Fibroblast of lung (primary cell): ENCODE results near the gene TMEM198. TPM values are rescaled to one million over a fixed set of nuclear protein-coding genes. Genes with fewer than 3 reads are reported as not detected.

ENCODE experiments used
- DNase-seq, 2 donors: peaks; one replicate each; pipeline versions ENCODE4 v3.0.0 to v3.0.0-alpha.2; 2010; ENCODE audit warnings: low read depth in 2 of 2
- H2AFZ ChIP-seq: 2 replicates; pipeline ENCODE4 v1.5.1; 2012; ENCODE audit warnings: low read length, control low read depth, inconsistent platforms
- H3K27ac ChIP-seq: 2 replicates; pipeline ENCODE4 v1.5.1; 2011; ENCODE audit warnings: low read length, control low read depth; ENCODE audit not compliant: insufficient read depth
- H3K27me3 ChIP-seq: 2 replicates; pipeline ENCODE4 v1.5.1; 2011; ENCODE audit warnings: mild to moderate bottlenecking, low read length; ENCODE audit not compliant: control insufficient read depth, insufficient read depth
- H3K36me3 ChIP-seq: 2 replicates; pipeline ENCODE4 v1.5.1; 2011; ENCODE audit warnings: low read length; ENCODE audit not compliant: control insufficient read depth, insufficient read depth
- H3K4me1 ChIP-seq: 2 replicates; pipeline ENCODE4 v1.5.1; 2011; ENCODE audit warnings: low read length; ENCODE audit not compliant: control insufficient read depth, insufficient read depth; ENCODE audit errors: extremely low read depth
- H3K4me2 ChIP-seq: 2 replicates; pipeline ENCODE4 v1.5.1; 2011; ENCODE audit warnings: low read length, control low read depth; ENCODE audit not compliant: insufficient read depth; ENCODE audit errors: extremely low read depth
- H3K4me3 ChIP-seq, 4 experiments: fragments of 200-600 bp in 1 of 4; sonication (generic) in 1 of 4; replicated peaks in 1 of 4; 2 replicates each; pipeline ENCODE4 v1.5.1; 2011 to 2016; ENCODE audit warnings: low read length in 4 of 4, low read depth in 3 of 4, mild to moderate bottlenecking in 3 of 4, control low read depth in 2 of 4, inconsistent platforms in 1 of 4, mixed read lengths in 1 of 4; ENCODE audit not compliant: insufficient read depth in 1 of 4; ENCODE audit errors: control extremely low read depth in 1 of 4
- H3K79me2 ChIP-seq: 2 replicates; pipeline ENCODE4 v1.5.1; 2012; ENCODE audit warnings: mild to moderate bottlenecking, low read length, inconsistent platforms; ENCODE audit not compliant: control insufficient read depth, insufficient read depth
- H3K9ac ChIP-seq: 2 replicates; pipeline ENCODE4 v1.5.1; 2011; ENCODE audit warnings: mild to moderate bottlenecking, low read length, control low read depth; ENCODE audit not compliant: insufficient read depth
- H3K9me3 ChIP-seq: 2 replicates; pipeline ENCODE4 v1.5.1; 2012; ENCODE audit warnings: low read depth, low read length; ENCODE audit not compliant: control insufficient read depth, insufficient read depth
- H4K20me1 ChIP-seq: 2 replicates; pipeline ENCODE4 v1.5.1; 2011; ENCODE audit warnings: low read length; ENCODE audit not compliant: control insufficient read depth, insufficient read depth; ENCODE audit errors: extremely low read depth
- EZH2 ChIP-seq: IDR thresholded peaks from 2 replicates; pipeline ENCODE4 v1.5.1; 2012; ENCODE audit warnings: low read length, control low read depth, mild to moderate bottlenecking; ENCODE audit errors: missing control alignments
- polyA plus RNA-seq, 2 donors: library from polyadenylated mRNA; depleted of rRNA in 1 of 2; stranded (reverse) in 1 of 2; unstranded in 1 of 2; fragments of >200 nt; gene quantifications; 2 replicates each; pipeline ENCODE4 v1.2.1, GENCODE V29; 2011 to 2012; ENCODE audit warnings: missing spikeins in 1 of 2
- total RNA-seq: library from RNA; depleted of rRNA; stranded (reverse); fragments of >200 nt; gene quantifications from 2 replicates; pipeline ENCODE4 v1.2.1, GENCODE V29; 2014
- TF ChIP-seq, protein P1 (sequence below), 2 donors: IDR thresholded peaks in 1 of 2; conservative IDR thresholded peaks in 1 of 2; 1 replicate in 1 of 2; 2 replicates in 1 of 2; pipeline ENCODE4 v1.5.1; 2011 to 2012; ENCODE audit warnings: low read length in 2 of 2, control low read depth in 1 of 2, inconsistent platforms in 1 of 2, low read depth in 1 of 2, mild to moderate bottlenecking in 1 of 2

Gene TMEM198
- total and polyA plus RNA-seq, 2 donors (not counting 1 experiment from before 2014, with no cell fraction given): 0.70 to 0.99 TPM

DNA sequence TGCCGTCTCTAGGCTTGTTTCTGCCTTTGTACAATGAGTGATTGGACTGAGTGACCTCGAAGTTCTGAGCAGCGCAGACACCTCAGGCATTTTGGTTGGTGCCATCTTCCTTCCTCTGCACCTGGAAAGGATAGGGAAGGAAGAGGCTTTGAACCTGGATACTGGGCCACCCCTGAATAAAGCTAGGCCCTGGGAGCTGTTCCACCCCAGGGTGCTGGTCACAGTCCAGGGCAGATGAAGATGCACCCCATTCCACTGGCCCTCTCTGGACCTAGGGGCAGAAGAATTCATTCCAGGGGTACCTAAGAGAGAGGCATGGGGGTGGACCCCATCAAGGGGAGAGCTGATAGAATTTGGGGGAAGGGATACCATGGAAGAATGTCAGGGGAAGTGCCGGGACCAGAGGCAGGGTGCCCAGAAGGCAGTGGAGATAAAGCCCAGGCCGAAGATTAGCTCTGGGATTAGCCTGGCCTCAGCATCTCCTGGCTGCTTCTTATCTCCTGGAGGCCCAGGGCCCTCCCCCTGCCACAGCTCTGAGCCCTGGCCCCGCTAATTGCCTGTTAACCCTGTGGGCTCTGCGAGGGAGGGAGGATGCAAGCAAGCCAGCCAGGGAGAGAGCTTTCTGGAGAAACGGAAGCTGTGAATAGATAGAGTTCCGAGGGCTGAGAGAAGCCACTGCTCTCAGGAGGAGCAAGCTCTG, 18.1 kb upstream of the TMEM198 start:
- H3K4me1 ChIP-seq: peaks cover 14% of the 10 kb centered on the region

DNA sequence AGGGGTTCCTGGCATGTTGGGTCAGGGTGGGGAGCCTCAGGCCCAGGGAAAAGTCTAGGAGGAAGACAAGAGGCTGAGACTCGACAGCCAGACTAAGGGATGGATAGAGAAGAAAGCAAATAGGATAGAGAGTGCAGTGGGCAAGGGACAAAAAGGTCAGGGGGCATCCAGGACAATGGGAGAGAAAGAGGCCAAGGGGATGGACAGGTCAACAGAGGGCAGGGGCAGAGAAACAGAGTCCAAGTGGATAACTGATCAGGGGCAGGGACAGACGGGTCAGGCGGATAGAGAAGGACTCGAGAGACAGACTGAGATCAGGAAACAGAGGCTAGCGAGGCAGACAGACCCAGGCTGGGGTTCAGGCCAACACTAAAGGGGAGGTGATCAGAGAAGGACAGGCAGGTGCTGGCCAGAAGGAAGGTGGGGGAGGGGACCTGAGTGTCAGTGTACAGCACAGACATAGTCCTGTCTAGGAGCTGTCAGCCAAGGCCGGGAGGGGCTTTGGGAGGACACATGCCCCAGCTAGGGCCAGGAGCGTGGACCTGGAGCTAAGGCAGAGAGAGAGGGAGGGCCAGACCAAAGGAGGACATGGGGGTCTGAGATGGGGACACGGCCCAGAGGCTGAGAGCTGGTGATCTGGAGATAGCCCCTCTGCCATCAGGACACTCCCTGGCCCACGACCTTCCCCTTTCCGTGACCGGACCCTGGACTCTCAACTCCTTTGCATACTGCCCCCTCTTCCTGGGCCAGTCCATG, 17.3 kb upstream of the TMEM198 start:
- Histone ChIP-seq H3K27me3 (peaks cover 39% of the 10 kb centered on the region), H3K79me2 (no peaks in the 10 kb centered on the region), H3K36me3 (no peaks in the 10 kb centered on the region), H2AFZ (no peak overlapping the region), H3K4me1 (peaks cover 9% of the 10 kb centered on the region), H3K9ac (no peak overlapping the region), H3K4me3 (no peak overlapping the region), H3K9me3 (no peaks in the 10 kb centered on the region), H3K4me2 (no peak overlapping the region), H3K27ac (no peak overlapping the region), H4K20me1 (no peaks in the 10 kb centered on the region)
- TF ChIP-seq EZH2: no peak
- TF ChIP-seq, protein P1, sequence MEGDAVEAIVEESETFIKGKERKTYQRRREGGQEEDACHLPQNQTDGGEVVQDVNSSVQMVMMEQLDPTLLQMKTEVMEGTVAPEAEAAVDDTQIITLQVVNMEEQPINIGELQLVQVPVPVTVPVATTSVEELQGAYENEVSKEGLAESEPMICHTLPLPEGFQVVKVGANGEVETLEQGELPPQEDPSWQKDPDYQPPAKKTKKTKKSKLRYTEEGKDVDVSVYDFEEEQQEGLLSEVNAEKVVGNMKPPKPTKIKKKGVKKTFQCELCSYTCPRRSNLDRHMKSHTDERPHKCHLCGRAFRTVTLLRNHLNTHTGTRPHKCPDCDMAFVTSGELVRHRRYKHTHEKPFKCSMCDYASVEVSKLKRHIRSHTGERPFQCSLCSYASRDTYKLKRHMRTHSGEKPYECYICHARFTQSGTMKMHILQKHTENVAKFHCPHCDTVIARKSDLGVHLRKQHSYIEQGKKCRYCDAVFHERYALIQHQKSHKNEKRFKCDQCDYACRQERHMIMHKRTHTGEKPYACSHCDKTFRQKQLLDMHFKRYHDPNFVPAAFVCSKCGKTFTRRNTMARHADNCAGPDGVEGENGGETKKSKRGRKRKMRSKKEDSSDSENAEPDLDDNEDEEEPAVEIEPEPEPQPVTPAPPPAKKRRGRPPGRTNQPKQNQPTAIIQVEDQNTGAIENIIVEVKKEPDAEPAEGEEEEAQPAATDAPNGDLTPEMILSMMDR (conservative IDR thresholded peaks at IDR 0.05 in 1 of 2, IDR thresholded peaks at IDR 0.05 in 1 of 2; ENCODE audit: low read depth in 1 of 2, low read length in 2 of 2): no peak
- DNase-seq: no peak

More for the DNA sequence above, 18.1 kb upstream of the TMEM198 start:
- TF ChIP-seq, protein P1 (conservative IDR thresholded peaks at IDR 0.05 in 1 of 2, IDR thresholded peaks at IDR 0.05 in 1 of 2; ENCODE audit: low read depth in 1 of 2, low read length in 2 of 2): no peak
- TF ChIP-seq EZH2: no peak
- H3K36me3 ChIP-seq: no peaks in the 10 kb centered on the region
- no peaks in the 10 kb centered on the region for H4K20me1 ChIP-seq
- no peaks in the 10 kb centered on the region for H3K79me2 ChIP-seq
- H3K27me3 ChIP-seq: peaks cover 37% of the 10 kb centered on the region
- no peak overlapping the region for H2AFZ ChIP-seq
- peak in 1 of 2 donors; percentile 32 for DNase-seq
- H3K9ac ChIP-seq: no peak overlapping the region
- H3K4me2 ChIP-seq: no peak overlapping the region
- no peak overlapping the region for H3K4me3 ChIP-seq
- no peaks in the 10 kb centered on the region for H3K9me3 ChIP-seq
- H3K27ac ChIP-seq: no peak overlapping the region

DNA sequence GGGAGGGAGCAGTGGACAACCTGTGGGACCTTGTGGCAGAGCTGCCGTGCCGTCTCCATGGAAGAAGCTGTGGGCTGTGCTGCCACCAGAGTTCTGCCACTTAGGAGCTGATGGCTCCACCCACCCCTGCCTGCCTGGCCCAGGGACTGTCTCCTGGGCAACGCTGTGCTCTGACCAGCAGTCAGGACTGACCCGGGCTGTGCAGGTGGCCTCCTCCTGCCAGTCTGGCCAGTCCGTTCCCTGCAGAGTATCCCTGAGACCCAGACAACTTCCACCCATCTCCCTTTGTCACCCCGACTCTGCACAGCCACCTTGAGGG, 16.8 kb upstream of the TMEM198 start:
- H3K27ac ChIP-seq: no peak overlapping the region
- H3K27me3 ChIP-seq: peaks cover 41% of the 10 kb centered on the region
- no peak overlapping the region for H2AFZ ChIP-seq
- no peak overlapping the region for H3K4me2 ChIP-seq
- no peaks in the 10 kb centered on the region for H3K79me2 ChIP-seq
- H4K20me1 ChIP-seq: no peaks in the 10 kb centered on the region
- peaks cover 4% of the 10 kb centered on the region for H3K4me1 ChIP-seq
- no peak for DNase-seq
- H3K4me3 ChIP-seq: no peak overlapping the region
- TF ChIP-seq, protein P1 (conservative IDR thresholded peaks at IDR 0.05 in 1 of 2, IDR thresholded peaks at IDR 0.05 in 1 of 2; ENCODE audit: low read depth in 1 of 2, low read length in 2 of 2): no peak
- TF ChIP-seq EZH2: no peak
- no peaks in the 10 kb centered on the region for H3K36me3 ChIP-seq
- H3K9ac ChIP-seq: no peak overlapping the region
- no peaks in the 10 kb centered on the region for H3K9me3 ChIP-seq
